Astrocyte of the cerebellum (primary cell): ENCODE measurements around the gene RABEPK.
"Not testable (repeated sequence)": the region's sequence is repeated elsewhere in the genome, so short reads cannot be mapped to it uniquely, and the experiment has no call there.

Source experiments
- DNase-seq: peaks from one replicate; pipeline ENCODE4 v3.0.0-alpha.2; 2011; ENCODE audit warnings: low read depth
- H3K4me3 ChIP-seq: 2 replicates; pipeline ENCODE4 v1.5.1; 2011; ENCODE audit warnings: mild to moderate bottlenecking, low read depth, low read length, moderate library complexity
- in situ Hi-C: cut with HindIII; loops from 2 replicates; pipeline ENCODE4 v1.10.0; 2017; ENCODE audit warnings: low sequenced_read_pairs
- TF ChIP-seq, protein P1 (sequence below): IDR thresholded peaks from 2 replicates; pipeline ENCODE4 v1.5.1; 2012; ENCODE audit warnings: low read length, low read depth, moderate library complexity, mild to moderate bottlenecking; ENCODE audit errors: missing control alignments

The RABEPK gene

DNA sequence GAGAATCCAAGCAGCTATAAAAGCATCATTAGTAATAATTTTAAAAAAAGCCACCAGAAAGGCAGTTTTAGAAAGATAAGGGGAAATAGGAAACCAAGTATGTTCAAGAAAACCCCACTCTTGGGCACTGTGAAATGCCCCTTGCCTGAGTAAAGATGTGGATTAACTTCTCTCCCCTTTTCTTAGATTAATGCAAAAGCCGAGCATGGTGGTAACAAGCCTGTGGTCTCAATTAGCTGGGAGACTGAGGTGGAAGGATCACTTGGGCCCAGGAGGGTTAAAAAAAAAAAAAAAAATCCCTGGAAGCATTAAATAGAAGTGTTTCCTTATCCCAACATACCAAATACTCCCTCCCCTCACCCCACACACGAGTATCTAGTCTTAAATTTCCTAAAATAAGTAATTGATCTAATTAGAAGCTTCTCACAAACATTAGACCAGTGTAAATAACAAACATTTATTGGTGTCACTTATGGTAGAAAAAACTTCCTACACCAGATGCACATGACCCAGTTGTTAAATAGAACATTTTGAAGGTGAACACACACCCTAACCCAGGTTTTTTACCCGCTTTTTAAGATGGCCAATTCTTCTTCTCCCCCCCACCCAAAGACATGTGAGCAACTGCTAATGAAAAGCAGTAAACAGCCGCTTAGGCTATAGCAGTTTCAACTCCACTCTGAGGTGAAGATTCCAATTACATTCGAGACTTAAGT lies 35.6 kb downstream of the RABEPK start:
- H3K4me3 ChIP-seq = peak overlapping the region; percentile 9
- in situ Hi-C loops = no loop called here
- TF ChIP-seq, protein P1, sequence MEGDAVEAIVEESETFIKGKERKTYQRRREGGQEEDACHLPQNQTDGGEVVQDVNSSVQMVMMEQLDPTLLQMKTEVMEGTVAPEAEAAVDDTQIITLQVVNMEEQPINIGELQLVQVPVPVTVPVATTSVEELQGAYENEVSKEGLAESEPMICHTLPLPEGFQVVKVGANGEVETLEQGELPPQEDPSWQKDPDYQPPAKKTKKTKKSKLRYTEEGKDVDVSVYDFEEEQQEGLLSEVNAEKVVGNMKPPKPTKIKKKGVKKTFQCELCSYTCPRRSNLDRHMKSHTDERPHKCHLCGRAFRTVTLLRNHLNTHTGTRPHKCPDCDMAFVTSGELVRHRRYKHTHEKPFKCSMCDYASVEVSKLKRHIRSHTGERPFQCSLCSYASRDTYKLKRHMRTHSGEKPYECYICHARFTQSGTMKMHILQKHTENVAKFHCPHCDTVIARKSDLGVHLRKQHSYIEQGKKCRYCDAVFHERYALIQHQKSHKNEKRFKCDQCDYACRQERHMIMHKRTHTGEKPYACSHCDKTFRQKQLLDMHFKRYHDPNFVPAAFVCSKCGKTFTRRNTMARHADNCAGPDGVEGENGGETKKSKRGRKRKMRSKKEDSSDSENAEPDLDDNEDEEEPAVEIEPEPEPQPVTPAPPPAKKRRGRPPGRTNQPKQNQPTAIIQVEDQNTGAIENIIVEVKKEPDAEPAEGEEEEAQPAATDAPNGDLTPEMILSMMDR = no peak
- no peak for DNase-seq

- peak overlapping the region; percentile 9 for H3K4me3 ChIP-seq
- in situ Hi-C loops, DNase-seq: not testable (repeated sequence)
Observed at GRCh38 chr9:125236520-125237159, 36.3 kb downstream of the RABEPK start.

- TF ChIP-seq, protein P1 = no peak
- in situ Hi-C loops = no loop called here
- no peak for DNase-seq
- peak overlapping the region; percentile 95 for H3K4me3 ChIP-seq
Observed at GRCh38 chr9:125238127-125238914, 38.0 kb downstream of the RABEPK start.

GRCh38 chr9:125238915-125239446 lies 38.6 kb downstream of the RABEPK start:
- H3K4me3 ChIP-seq = peak overlapping the region; percentile 95
- TF ChIP-seq, protein P1 = no peak
- DNase-seq = no peak
- in situ Hi-C loops = no loop called here

GRCh38 chr9:125239631-125240597 lies 39.6 kb downstream of the RABEPK start:
- peak overlapping the region; percentile 95 for H3K4me3 ChIP-seq
- TF ChIP-seq, protein P1 = no peak
- no peak for DNase-seq
- in situ Hi-C loops = no loop called here

GRCh38 chr9:125240649-125240999 lies 40.3 kb downstream of the RABEPK start:
- DNase-seq = no peak
- H3K4me3 ChIP-seq = peak overlapping the region; percentile 95
- TF ChIP-seq, protein P1 = no peak
- in situ Hi-C loops = no loop called here
